A549 (cell line): ENCODE results near the gene SLC6A3.

ENCODE experiments used
- CBX2 ChIP-seq: fragments of 200-600 bp; sonication (generic); IDR thresholded peaks from 2 replicates; pipeline ENCODE4 v1.6.1; 2016; ENCODE audit warnings: low read depth, mild to moderate bottlenecking, borderline replicate concordance
- CEBPB ChIP-seq, 2 experiments: fragments of >200 bp in 1 of 2; sonication (Bioruptor Twin) in 1 of 2; formaldehyde crosslinking in 1 of 2; IDR thresholded peaks; 2 replicates each; pipeline ENCODE4 v1.6.1; 2012 to 2016
- ELK1 ChIP-seq: fragments of 150-350 bp; IDR thresholded peaks from 2 replicates; pipeline ENCODE4 v1.6.1; 2014; ENCODE audit warnings: low read depth, mild to moderate bottlenecking, low read length
- ESRRA ChIP-seq: fragments of 150-350 bp; IDR thresholded peaks from 2 replicates; pipeline ENCODE4 v1.6.1; 2014; ENCODE audit warnings: mild to moderate bottlenecking, low read length, borderline replicate concordance
- HDAC2 ChIP-seq: fragments of 200-600 bp; sonication (generic); IDR thresholded peaks from 2 replicates; pipeline ENCODE4 v1.6.1; 2016
- KDM1A ChIP-seq: fragments of 200-600 bp; sonication (generic); IDR thresholded peaks from 2 replicates; pipeline ENCODE4 v1.6.1; 2016; ENCODE audit warnings: low read depth, mild to moderate bottlenecking
- MAX ChIP-seq: IDR thresholded peaks from 2 replicates; pipeline ENCODE4 v1.6.1; 2012
- NPAS2 ChIP-seq: fragments of 250-450 bp; sonication (Bioruptor Pico); IDR thresholded peaks from 2 replicates; pipeline ENCODE4 v1.8.0; 2022; ENCODE audit warnings: mild to moderate bottlenecking, moderate library complexity, borderline replicate concordance
- POLR2AphosphoS2 ChIP-seq: conservative IDR thresholded peaks from 2 replicates; pipeline ENCODE4 v1.6.1; 2012; ENCODE audit warnings: low read length, improper control_type of control experiment, inconsistent platforms
- RCOR1 ChIP-seq: fragments of 150-350 bp; IDR thresholded peaks from 2 replicates; pipeline ENCODE4 v1.6.1; 2014; ENCODE audit warnings: antibody characterized with exemption, low read length, low read depth
- TF ChIP-seq, protein P1 (sequence below): fragments of >200 bp; sonication (Bioruptor Twin); formaldehyde crosslinking; IDR thresholded peaks from 3 replicates; pipeline ENCODE4 v1.5.1; 2016

GRCh38 chr5:1343315-1343751, 101.9 kb downstream of the SLC6A3 start:
- TF ChIP-seq NPAS2 (CRISPR knock-in tag) (no peak), MAX (no peak), POLR2AphosphoS2 (no peak), RCOR1 (no peak), ESRRA (no peak), CBX2 (no peak), CEBPB (IDR thresholded peaks at IDR 0.05) (no peak), HDAC2 (no peak), ELK1 (no peak), KDM1A (no peak)
- TF ChIP-seq, protein P1, sequence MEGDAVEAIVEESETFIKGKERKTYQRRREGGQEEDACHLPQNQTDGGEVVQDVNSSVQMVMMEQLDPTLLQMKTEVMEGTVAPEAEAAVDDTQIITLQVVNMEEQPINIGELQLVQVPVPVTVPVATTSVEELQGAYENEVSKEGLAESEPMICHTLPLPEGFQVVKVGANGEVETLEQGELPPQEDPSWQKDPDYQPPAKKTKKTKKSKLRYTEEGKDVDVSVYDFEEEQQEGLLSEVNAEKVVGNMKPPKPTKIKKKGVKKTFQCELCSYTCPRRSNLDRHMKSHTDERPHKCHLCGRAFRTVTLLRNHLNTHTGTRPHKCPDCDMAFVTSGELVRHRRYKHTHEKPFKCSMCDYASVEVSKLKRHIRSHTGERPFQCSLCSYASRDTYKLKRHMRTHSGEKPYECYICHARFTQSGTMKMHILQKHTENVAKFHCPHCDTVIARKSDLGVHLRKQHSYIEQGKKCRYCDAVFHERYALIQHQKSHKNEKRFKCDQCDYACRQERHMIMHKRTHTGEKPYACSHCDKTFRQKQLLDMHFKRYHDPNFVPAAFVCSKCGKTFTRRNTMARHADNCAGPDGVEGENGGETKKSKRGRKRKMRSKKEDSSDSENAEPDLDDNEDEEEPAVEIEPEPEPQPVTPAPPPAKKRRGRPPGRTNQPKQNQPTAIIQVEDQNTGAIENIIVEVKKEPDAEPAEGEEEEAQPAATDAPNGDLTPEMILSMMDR, result no peak
